Measurements from ENCODE around the gene GMPPB. TPM values are rescaled to one million over a fixed set of nuclear protein-coding genes. Genes with fewer than 3 reads are reported as not detected.

The GMPPB gene
- polyA plus RNA-seq: 10 to 100 TPM; 13.5 to 35.2 (median 32.5) TPM

GRCh38 chr3:49723628-49724551, at the start of gene GMPPB:
GMPPB (minus strand) TSS chr3:49723951; CDS start chr3:49723726, 225 bp downstream.
- Mint-ChIP-seq H3K9me3 (peaks cover 0 to 1% (median 0%) of the 10 kb centered on the region in 6 donors), H3K4me3 (peak within 1 kb of the TSS; percentile 92 to 95 (median 92)), H3K27ac (peak within 1 kb of the TSS; percentile 85 to 97 (median 94)), H3K27me3 (ENCODE audit: low read depth in 3 of 3) (peaks cover 5 to 11% (median 6%) of the 10 kb centered on the region in 3 donors), H3K36me3 (no peaks in the 10 kb centered on the region), H3K4me1 (peaks cover 32 to 39% of the 10 kb centered on the region in 2 donors)
- peak; percentile 92 to 93 (median 93) for DNase-seq

- H3K4me1 Mint-ChIP-seq: peaks cover 28 to 73% of the 10 kb centered on the region in 2 donors
- no peak for DNase-seq
- no peak overlapping the region for H3K27ac Mint-ChIP-seq
- no peaks in the 10 kb centered on the region for H3K27me3 Mint-ChIP-seq (ENCODE audit: low read depth in 3 of 3)
- no peaks in the 10 kb centered on the region for H3K9me3 Mint-ChIP-seq
- no peaks in the 10 kb centered on the region for H3K36me3 Mint-ChIP-seq
- no peak overlapping the region for H3K4me3 Mint-ChIP-seq
These were observed 49.0 kb upstream of the GMPPB start for GRCh38 chr3:49772703-49773102.

- no peaks in the 10 kb centered on the region for H3K36me3 Mint-ChIP-seq
- H3K9me3 Mint-ChIP-seq: no peaks in the 10 kb centered on the region
- H3K4me1 Mint-ChIP-seq: peaks cover 23 to 70% of the 10 kb centered on the region in 2 donors
- H3K4me3 Mint-ChIP-seq: no peak overlapping the region
- no peak for DNase-seq
- H3K27me3 Mint-ChIP-seq (ENCODE audit: low read depth in 3 of 3): no peaks in the 10 kb centered on the region
- peak overlapping the region in 2 of 6 donors; percentile 23 to 34 for H3K27ac Mint-ChIP-seq
These were observed 47.7 kb upstream of the GMPPB start for GRCh38 chr3:49771340-49771938.

- no peak for DNase-seq
- Mint-ChIP-seq H3K27me3 (ENCODE audit: low read depth in 3 of 3) (no peaks in the 10 kb centered on the region), H3K27ac (peak overlapping the region in 3 of 6 donors; percentile 53 to 62 (median 57)), H3K4me1 (peaks cover 19 to 61% of the 10 kb centered on the region in 2 donors), H3K4me3 (no peak overlapping the region), H3K9me3 (no peaks in the 10 kb centered on the region), H3K36me3 (no peaks in the 10 kb centered on the region)
These were observed 46.2 kb upstream of the GMPPB start for GRCh38 chr3:49769926-49770325.

- Mint-ChIP-seq H3K9me3 (no peaks in the 10 kb centered on the region), H3K27me3 (ENCODE audit: low read depth in 3 of 3) (no peaks in the 10 kb centered on the region), H3K27ac (peak overlapping the region in 1 of 6 donors; percentile 62), H3K4me3 (no peak overlapping the region), H3K36me3 (no peaks in the 10 kb centered on the region), H3K4me1 (peaks cover 15 to 61% of the 10 kb centered on the region in 2 donors)
- DNase-seq: no peak
These were observed 45.6 kb upstream of the GMPPB start for GRCh38 chr3:49769286-49769915.

- Mint-ChIP-seq H3K27me3 (ENCODE audit: low read depth in 3 of 3) (no peaks in the 10 kb centered on the region), H3K27ac (no peak overlapping the region), H3K36me3 (peaks cover 0 to 3% (median 0%) of the 10 kb centered on the region in 3 donors), H3K4me1 (peaks cover 6 to 26% of the 10 kb centered on the region in 2 donors), H3K9me3 (no peaks in the 10 kb centered on the region), H3K4me3 (no peak overlapping the region)
- no peak for DNase-seq
These were observed 40.2 kb upstream of the GMPPB start for GRCh38 chr3:49763981-49764380.

- Mint-ChIP-seq H3K9me3 (no peaks in the 10 kb centered on the region), H3K27ac (no peak overlapping the region), H3K4me1 (peaks cover 10 to 29% of the 10 kb centered on the region in 2 donors)
These were observed 37.9 kb upstream of the GMPPB start for GRCh38 chr3:49761661-49762060.

GRCh38 chr3:49759226-49759625, 35.5 kb upstream of the GMPPB start:
- peaks cover 21 to 45% of the 10 kb centered on the region in 2 donors for H3K4me1 Mint-ChIP-seq
- H3K9me3 Mint-ChIP-seq: no peaks in the 10 kb centered on the region

More at GRCh38 chr3:49761661-49762060, 37.9 kb upstream of the GMPPB start:
- H3K4me3 Mint-ChIP-seq: no peak overlapping the region
- H3K36me3 Mint-ChIP-seq: peaks cover 0 to 3% (median 0%) of the 10 kb centered on the region in 3 donors
- DNase-seq: no peak
- H3K27me3 Mint-ChIP-seq (ENCODE audit: low read depth in 3 of 3): no peaks in the 10 kb centered on the region

GRCh38 chr3:49757197-49757596, 33.4 kb upstream of the GMPPB start:
- no peak for DNase-seq
- no peak overlapping the region for H3K4me3 Mint-ChIP-seq
- peaks cover 25 to 60% of the 10 kb centered on the region in 2 donors for H3K4me1 Mint-ChIP-seq
- H3K9me3 Mint-ChIP-seq: no peaks in the 10 kb centered on the region
- peaks cover 0 to 1% (median 0%) of the 10 kb centered on the region in 3 donors for H3K27me3 Mint-ChIP-seq (ENCODE audit: low read depth in 3 of 3)
- H3K36me3 Mint-ChIP-seq: peaks cover 0 to 3% (median 0%) of the 10 kb centered on the region in 3 donors
- no peak overlapping the region for H3K27ac Mint-ChIP-seq

More at GRCh38 chr3:49759226-49759625, 35.5 kb upstream of the GMPPB start:
- DNase-seq: no peak
- peaks cover 0 to 3% (median 0%) of the 10 kb centered on the region in 3 donors for H3K36me3 Mint-ChIP-seq
- no peaks in the 10 kb centered on the region for H3K27me3 Mint-ChIP-seq (ENCODE audit: low read depth in 3 of 3)
- no peak overlapping the region for H3K27ac Mint-ChIP-seq
- H3K4me3 Mint-ChIP-seq: no peak overlapping the region

- DNase-seq: no peak
- Mint-ChIP-seq H3K9me3 (no peaks in the 10 kb centered on the region), H3K4me1 (peaks cover 25 to 60% of the 10 kb centered on the region in 2 donors), H3K36me3 (peaks cover 0 to 3% (median 0%) of the 10 kb centered on the region in 3 donors), H3K27ac (no peak overlapping the region), H3K27me3 (ENCODE audit: low read depth in 3 of 3) (peaks cover 0 to 1% (median 0%) of the 10 kb centered on the region in 3 donors), H3K4me3 (no peak overlapping the region)
These were observed 32.3 kb upstream of the GMPPB start for GRCh38 chr3:49756036-49756435.

- H3K4me3 Mint-ChIP-seq: no peak overlapping the region
- peaks cover 0 to 3% (median 0%) of the 10 kb centered on the region in 3 donors for H3K36me3 Mint-ChIP-seq
- peaks cover 29 to 61% of the 10 kb centered on the region in 2 donors for H3K4me1 Mint-ChIP-seq
- no peaks in the 10 kb centered on the region for H3K9me3 Mint-ChIP-seq
- peak overlapping the region in 1 of 6 donors; percentile 33 for H3K27ac Mint-ChIP-seq
- no peak for DNase-seq
- peaks cover 0 to 2% (median 0%) of the 10 kb centered on the region in 3 donors for H3K27me3 Mint-ChIP-seq (ENCODE audit: low read depth in 3 of 3)
These were observed 30.8 kb upstream of the GMPPB start for GRCh38 chr3:49754536-49754935.

- H3K27me3 Mint-ChIP-seq (ENCODE audit: low read depth in 3 of 3): peaks cover 0 to 2% (median 2%) of the 10 kb centered on the region in 3 donors
- H3K36me3 Mint-ChIP-seq: peaks cover 0 to 7% (median 7%) of the 10 kb centered on the region in 3 donors
- no peaks in the 10 kb centered on the region for H3K9me3 Mint-ChIP-seq
- no peak overlapping the region for H3K4me3 Mint-ChIP-seq
- H3K27ac Mint-ChIP-seq: no peak overlapping the region
- H3K4me1 Mint-ChIP-seq: peaks cover 21 to 40% of the 10 kb centered on the region in 2 donors
- no peak for DNase-seq
These were observed 27.8 kb upstream of the GMPPB start for GRCh38 chr3:49751501-49751900.

- Mint-ChIP-seq H3K9me3 (no peaks in the 10 kb centered on the region), H3K27me3 (ENCODE audit: low read depth in 3 of 3) (peaks cover 0 to 2% (median 2%) of the 10 kb centered on the region in 3 donors), H3K4me3 (no peak overlapping the region), H3K36me3 (peaks cover 0 to 7% (median 7%) of the 10 kb centered on the region in 3 donors), H3K27ac (peak overlapping the region in 1 of 6 donors; percentile 61), H3K4me1 (peaks cover 11 to 28% of the 10 kb centered on the region in 2 donors)
- DNase-seq: no peak
These were observed 26.3 kb upstream of the GMPPB start for GRCh38 chr3:49750056-49750455.
